Measurements from ENCODE around the gene TRMT2A.

TRMT2A gene

GRCh38 chr22:20118300-20119020 lies 1.4 kb upstream of the TRMT2A start:
- no peak for DNase-seq (ENCODE audit: low spot score)

DNA sequence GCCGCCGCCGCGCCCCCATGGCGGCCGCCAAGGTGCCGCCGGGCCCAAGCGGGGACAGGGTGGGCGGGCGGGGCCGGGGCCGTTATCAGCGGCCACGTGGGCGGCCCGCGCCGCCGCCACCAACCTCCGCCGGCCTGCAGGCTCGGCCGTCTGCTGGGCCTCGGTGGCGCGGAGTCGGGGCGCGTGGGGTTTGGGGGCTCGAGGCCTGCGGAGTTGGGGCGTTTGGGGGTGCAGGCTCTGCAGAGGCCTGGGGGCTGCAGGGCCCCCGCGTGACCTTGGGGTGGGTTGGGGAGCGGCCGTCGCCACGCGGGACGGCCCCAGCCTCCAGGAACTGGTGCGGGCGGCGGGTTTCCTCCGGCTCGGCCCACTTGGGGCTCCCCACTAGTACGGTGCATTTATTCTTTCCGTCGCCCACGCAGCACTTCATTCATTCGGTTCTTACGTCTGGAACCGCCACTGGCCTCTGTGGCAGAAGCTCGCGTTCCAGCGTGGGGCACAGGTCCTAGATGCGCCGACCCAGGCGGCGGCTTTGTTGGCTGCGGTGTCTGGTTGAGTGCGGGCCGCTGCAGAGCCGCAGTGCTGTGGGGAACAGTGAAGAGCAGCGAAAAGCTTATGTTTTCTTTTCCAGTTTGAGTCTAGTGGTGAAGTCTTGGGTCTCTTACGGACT lies 740 bp upstream of the TRMT2A start:
- DNase-seq (ENCODE audit: low spot score): peak; percentile 44

- DNase-seq (ENCODE audit: low spot score): no peak
Measured at GRCh38 chr22:20116376-20116950, 563 bp downstream of the TRMT2A start.

DNA sequence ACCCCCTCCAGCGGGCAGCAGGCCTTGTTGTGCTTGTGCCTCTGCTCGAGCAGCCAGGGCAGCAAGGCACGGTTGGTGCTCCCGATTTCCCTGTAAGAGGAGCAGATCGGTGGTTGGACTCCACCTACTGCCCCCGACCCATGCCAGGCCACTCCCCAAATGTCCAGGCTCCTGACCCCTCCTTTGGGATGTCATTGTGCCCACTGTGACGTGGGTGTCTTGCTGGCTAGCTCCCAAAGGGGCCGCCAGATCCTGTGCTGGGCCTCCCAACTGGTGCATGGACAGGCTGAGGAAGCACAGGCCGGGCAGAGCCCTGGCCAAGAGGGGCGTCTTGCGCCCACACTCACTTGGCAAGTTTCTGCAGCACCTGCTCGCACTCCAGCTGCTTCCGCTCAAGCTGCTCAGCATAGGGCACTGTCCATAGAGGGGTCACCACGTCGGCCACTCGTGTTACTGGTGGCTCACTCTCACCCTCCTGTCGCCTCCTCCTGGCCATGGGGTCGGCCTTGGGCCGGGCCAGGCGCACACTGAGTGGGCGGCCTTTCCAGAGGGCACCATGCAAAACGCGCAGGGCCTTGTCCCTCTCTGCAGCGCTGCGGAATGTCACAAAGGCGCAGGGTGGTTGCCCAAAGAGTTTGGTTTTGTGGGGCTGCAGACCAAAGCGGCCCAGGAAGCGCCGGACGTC lies 1.2 kb downstream of the TRMT2A start, which contains the start of gene RANBP1:
RANBP1 (plus strand) TSS at position 414 of the 685 bp plus-strand sequence; CDS start at position 495, 81 bp downstream.
- no peak for DNase-seq (ENCODE audit: low spot score)

GRCh38 chr22:20114506-20115475 lies 2.2 kb downstream of the TRMT2A start:
- DNase-seq (ENCODE audit: low spot score): no peak

DNA sequence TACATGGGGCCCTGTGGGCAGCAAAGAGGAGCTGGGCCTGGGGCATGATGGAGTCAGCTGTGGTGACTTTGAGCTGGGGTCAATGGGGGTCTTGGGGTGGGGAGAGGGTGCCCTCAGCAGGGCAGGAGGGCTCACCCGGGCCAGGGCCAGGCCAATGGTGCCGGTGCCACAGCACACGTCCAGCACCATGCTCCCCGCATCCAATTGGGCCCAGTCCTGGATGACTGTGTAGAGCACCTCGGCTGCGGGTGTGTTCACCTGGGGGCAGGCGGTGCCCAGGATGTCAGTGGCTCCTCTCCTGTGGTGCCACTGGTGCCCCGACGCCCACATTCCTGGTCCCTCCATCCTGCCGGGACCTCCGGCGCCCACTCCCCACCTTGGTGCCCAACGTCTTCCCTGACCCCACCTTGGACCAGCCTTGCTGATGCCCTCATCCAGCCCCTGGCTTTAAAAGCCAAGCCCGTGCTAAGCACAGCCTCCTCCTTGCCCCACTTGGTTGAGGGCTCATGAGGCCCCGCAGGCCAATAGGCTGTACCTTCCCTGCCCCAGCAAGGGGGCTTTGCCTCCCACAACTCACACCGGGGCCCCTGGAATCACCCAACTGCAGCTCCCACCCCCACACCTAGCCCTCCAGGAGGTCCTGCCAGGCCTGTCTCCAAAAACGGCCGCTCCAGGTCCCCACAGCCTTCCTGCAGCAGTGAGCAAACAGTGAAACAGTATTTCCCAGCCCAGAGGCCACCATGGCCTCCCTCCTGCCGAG lies 3.3 kb downstream of the TRMT2A start:
- DNase-seq (ENCODE audit: low spot score): no peak

DNA sequence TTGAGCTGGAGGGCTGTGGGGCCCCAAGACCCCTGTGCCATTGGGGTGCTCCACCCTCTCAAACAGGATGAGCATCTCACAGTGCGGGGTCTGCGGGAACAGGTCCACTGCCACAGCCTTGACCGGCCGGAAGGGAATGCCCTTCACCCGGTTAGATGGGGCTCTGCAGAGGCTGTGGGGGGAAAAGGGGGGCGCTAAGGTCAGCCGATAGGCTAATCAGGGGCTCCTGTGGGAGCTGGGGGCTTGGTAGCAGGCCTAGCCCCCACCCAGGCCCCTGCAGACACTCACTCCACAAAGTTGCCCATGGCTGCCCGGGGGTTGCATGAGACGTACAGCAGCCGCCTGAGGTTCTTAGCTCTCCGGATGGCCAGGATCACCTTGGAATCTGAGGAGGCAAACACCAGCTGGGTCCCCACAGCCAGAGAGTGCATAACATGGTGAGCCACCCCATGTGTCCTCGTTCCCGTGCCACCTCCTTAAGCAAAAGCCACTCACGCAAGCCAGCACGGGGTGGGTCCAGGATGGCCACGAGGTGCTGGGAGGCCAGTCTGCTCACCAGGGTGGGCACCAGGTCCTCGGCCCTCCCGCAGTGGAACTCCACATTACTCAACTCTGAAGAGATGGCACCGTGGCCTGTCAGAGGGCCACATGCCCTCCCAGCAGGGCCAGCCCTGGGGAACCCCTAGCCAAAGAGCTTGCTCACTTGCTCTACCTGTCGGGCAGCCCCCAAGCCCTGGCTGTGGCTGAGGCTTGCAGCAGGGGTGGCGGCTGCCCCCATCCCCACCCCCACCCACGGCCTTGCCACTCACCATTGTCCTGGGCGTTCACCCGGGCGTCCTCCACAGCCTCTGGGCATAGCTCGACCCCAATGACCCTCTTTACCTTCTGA lies 4.2 kb downstream of the TRMT2A start:
- DNase-seq (ENCODE audit: low spot score): no peak

DNA sequence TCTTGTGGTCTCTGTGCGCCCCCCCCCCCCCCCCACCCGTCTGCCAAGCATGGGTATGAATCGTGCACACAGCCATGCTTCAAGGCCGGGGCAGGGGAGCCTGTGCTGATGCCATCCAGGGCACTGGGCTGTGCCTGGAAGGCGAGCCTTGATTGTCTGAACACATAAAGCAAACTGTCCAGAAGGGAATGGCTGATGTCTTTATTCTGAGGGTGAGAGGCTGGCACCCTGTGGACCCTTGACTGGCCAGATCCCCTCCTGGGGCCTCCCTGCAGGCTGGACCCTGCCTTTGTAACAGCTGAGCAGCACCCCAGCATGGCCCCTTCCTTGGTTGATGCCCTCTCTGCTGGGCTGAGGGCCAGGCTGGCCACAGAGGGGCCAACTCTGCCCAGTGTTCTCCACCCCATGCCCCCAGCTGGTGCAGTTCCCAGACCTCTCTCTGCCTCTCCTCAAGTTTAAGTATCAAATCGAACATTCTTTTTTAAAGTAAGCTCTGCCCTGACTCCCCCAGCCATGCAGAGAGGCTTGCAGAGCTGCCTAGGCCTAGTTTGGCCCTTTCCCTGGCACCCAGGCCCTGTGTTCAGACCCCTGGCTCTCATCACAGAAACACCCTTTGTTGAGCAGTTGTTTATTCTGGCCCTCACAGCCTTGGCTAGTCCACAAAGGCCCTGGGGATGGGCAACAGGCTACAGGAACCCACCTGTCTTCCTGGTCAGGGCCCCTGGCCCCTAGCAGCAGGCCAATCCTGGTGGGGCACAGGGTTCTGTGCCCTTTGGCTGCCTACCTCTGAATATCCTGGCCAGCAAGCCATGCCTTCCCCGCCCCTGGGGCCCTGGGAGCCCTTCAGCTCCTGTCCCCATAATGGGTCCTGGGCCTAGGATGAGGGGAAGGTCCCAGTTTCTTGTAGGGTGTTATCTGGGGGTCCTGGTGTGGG lies 5.1 kb downstream of the TRMT2A start:
- no peak for DNase-seq (ENCODE audit: low spot score)

- DNase-seq (ENCODE audit: low spot score): no peak
Measured at GRCh38 chr22:20111045-20111688, 5.9 kb downstream of the TRMT2A start.

GRCh38 chr22:20110359-20110985 lies 6.6 kb downstream of the TRMT2A start:
- no peak for DNase-seq (ENCODE audit: low spot score)

GRCh38 chr22:20109411-20110358 lies 7.3 kb downstream of the TRMT2A start:
- DNase-seq (ENCODE audit: low spot score): no peak

DNA sequence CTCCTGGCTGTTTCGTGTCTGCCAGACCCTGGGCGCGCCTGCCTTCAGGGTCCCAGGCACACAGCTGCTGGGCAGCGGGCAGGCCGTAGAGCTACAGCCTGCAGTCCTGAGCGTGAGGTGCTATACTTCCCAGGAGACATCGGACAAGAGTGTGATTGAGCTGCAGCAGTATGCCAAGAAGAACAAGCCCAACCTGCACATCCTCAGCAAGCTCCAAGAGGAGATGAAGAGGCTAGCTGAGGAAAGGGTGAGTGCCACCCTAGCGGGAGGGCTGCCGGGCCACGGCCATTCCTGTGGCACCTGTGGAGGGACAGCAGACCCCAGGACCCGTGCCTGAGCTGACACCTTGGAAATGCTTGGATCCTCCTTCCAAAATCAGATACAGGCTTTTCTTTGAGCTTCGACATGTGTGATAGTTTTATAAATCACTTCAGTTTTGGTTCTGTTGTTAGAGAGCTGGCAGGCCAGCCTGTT lies 8.2 kb downstream of the TRMT2A start:
- no peak for DNase-seq (ENCODE audit: low spot score)

- DNase-seq (ENCODE audit: low spot score): no peak
Measured at GRCh38 chr22:20107951-20108756, 8.9 kb downstream of the TRMT2A start.

GRCh38 chr22:20107471-20107901 lies 9.5 kb downstream of the TRMT2A start:
- no peak for DNase-seq (ENCODE audit: low spot score)

DNA sequence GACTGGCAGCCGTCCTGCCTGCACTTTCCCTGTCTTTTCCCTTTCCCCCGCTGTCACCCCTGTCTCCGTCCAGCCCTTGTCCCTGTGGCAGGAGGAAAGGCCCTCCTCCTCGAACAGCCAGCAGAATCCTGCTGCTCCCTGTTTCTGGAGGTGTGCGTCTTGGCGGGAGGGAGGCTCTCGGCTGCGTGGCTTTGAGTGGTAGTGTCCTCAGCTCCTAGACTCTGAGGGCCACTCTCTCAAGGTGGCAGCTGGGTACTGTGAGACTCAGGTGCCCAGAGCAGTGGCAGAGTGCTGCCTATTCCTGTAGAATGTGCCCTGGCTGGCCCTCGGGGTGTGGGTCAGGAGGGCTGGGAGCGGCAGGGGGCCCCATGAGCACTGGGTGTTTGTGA lies 10.2 kb downstream of the TRMT2A start:
- DNase-seq (ENCODE audit: low spot score): no peak

Measured in activated CD4-positive, alpha-beta T cell treated with anti-CD3 and anti-CD28 coated beads, Interleukin-2, Interleukin-4, amounts not matched to agents 100 ng/mL and 50 ng/mL, durations not matched to agents 16 hours and 8 hours (primary cell).